ENCODE measurements around the gene ADCYAP1R1. TPM values are rescaled to one million over a fixed set of nuclear protein-coding genes. Genes with fewer than 3 reads are reported as not detected.

ADCYAP1R1 gene
- total RNA-seq, 1 donor from 2014 or later: 1.8 TPM

DNA sequence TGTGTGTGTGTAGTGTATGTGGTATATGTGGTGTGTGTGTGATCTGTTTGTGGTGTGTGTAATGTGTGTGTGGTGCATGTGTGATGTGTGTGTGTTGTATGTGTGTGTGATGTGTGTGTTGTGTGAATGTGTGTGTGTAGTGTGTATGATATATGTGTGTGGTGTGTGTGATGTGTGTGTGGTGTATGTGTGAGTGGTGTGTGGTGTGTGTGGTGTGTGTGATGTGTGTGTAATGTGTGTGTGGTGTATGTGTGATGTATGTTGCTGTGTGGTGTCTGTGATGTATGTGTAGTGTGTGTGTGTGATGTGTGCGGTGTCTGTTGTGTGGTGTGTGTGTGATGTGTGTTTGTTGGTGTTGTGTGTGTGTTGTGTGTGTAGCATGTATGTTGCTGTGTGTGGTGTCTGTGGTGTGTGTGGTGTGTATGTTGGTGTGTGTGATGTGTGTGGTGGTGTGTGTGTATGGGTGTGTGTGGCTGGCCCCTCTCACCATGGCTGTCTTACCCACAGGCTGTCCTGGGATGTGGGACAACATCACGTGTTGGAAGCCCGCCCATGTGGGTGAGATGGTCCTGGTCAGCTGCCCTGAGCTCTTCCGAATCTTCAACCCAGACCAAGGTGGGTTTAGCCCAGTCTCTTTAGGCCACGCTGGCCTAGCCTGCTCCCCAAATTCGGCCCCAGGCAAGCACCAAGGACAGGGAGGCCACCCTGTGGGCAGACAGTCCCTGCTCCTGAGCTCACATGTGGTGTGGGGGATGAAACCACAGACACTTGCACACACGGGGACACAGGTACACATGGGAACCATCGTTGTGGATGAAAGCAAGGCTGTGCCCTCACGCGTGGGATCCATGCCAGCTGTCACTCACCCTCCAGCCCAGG, 25.6 kb downstream of the ADCYAP1R1 start:
- intact Hi-C loops (cut with DNase I): no loop called here
- H3K36me3 ChIP-seq: no peaks in the 10 kb centered on the region
- no peak overlapping the region for H3K27ac ChIP-seq
- H3K27me3 ChIP-seq: no peaks in the 10 kb centered on the region
- no peak overlapping the region for H3K4me3 ChIP-seq
- H3K9me3 ChIP-seq: no peaks in the 10 kb centered on the region
- H3K4me1 ChIP-seq: no peaks in the 10 kb centered on the region
- DNase-seq: peak; percentile 52
- no peak for ATAC-seq
- TF ChIP-seq, protein P1, sequence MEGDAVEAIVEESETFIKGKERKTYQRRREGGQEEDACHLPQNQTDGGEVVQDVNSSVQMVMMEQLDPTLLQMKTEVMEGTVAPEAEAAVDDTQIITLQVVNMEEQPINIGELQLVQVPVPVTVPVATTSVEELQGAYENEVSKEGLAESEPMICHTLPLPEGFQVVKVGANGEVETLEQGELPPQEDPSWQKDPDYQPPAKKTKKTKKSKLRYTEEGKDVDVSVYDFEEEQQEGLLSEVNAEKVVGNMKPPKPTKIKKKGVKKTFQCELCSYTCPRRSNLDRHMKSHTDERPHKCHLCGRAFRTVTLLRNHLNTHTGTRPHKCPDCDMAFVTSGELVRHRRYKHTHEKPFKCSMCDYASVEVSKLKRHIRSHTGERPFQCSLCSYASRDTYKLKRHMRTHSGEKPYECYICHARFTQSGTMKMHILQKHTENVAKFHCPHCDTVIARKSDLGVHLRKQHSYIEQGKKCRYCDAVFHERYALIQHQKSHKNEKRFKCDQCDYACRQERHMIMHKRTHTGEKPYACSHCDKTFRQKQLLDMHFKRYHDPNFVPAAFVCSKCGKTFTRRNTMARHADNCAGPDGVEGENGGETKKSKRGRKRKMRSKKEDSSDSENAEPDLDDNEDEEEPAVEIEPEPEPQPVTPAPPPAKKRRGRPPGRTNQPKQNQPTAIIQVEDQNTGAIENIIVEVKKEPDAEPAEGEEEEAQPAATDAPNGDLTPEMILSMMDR (IDR thresholded peaks at IDR 0.05): no peak

DNA sequence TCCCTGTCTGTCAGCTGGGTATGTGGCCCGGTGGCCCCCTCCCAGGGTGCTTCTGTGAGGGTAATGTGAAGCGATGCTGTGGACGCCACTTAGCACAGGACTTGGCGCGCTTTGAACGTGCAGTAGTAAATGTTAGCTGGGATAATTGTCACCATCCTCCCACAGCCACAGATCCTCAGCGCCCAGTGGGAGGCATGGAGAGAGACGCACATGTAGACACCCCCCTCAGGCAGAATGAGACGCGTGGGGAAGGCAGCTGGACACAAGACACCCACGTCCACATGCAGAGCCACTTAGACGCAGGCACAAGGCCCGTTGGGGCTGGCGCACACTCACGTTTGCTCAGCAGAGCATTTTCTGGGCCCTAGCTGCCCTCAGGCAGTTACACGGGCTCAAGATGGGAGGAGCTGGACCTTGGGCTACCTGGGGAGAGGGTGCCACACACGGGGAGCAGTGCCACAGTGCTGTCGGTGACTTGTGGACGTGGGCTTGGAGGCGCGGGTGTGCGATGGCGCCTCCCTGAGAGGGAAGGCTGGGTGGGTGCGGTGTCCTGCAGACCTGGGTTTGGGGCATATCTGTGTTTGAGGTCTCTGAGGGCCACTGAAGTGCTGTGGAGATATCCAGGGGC, 26.4 kb downstream of the ADCYAP1R1 start:
- Histone ChIP-seq H3K27ac (no peak overlapping the region), H3K9me3 (no peaks in the 10 kb centered on the region), H3K4me1 (no peaks in the 10 kb centered on the region), H3K4me3 (no peak overlapping the region), H3K27me3 (no peaks in the 10 kb centered on the region), H3K36me3 (no peaks in the 10 kb centered on the region)
- intact Hi-C loops (cut with DNase I): no loop called here
- DNase-seq (peak; percentile 56), ATAC-seq (no peak)
- TF ChIP-seq, protein P1 (IDR thresholded peaks at IDR 0.05): no peak

DNA sequence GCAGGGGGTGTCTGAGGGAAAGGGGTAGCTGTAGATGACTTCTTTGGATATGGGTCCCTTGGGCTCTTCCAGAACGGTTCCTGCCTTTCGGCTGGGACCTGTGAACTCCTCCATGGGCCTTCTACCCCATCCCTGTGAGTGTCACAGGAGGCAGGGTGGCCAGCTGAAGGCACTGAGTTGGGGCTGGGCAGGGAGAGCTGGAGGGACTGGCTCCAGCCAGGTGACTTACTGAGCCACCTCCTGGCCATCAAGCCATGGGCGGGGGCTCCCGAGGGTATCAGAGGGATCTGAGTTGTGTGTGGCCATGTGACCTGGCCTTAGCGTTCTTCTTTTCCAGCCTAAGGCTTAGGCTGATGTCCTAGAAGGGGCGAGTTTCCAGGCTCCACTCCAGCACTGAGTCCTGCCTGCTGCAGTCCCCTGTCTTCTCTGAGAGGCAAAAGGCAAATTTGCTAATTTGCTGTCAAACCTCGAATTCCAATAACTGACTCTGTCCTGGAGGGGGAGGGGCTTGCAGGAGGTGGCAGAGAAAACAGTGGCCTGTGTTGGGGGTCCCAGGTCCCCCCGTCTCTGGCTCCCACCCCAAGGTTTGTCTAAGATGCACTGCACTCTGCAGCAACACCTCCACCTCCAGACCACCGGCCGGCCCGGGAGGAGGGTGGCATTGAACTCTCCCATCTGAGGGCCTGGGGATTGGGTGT, 27.2 kb downstream of the ADCYAP1R1 start:
- intact Hi-C loops (cut with DNase I): no loop called here
- Histone ChIP-seq H3K27ac (no peak overlapping the region), H3K9me3 (no peaks in the 10 kb centered on the region), H3K36me3 (no peaks in the 10 kb centered on the region), H3K4me1 (no peaks in the 10 kb centered on the region), H3K4me3 (no peak overlapping the region), H3K27me3 (no peaks in the 10 kb centered on the region)
- TF ChIP-seq, protein P1 (IDR thresholded peaks at IDR 0.05): no peak
- DNase-seq (peak; percentile 53), ATAC-seq (no peak)

DNA sequence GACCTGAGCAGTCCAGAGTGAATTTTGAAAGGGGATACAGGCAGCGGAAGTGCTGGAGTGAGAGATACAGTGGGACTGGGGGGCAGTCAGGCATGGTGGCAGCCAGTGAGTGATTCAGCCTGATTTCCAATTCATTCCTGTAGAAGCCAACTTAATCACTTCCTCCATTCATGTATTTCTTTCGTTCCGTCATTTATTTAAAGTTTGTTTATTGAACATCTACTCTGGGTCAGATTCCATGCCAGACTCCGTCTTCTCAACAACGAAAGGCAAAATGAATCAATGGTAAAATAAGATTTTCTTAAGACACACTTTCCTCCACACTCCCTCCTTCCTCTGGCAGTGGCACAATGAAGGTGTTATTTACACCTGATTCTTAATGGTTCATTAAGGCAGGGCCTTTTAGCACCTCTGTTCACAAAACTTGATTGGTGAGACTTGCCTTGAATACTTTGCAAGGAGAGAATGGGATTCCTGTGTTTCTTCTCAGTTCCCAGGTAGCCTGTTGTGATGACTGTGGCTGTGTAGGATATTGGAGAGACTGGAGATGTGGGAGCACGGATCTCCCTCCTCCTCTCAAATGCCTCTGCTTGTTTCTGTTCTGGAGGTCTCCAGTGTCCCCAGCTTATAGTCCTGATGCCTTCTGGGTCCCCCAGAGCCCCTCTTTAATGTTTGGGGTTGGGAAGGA, 27.9 kb downstream of the ADCYAP1R1 start:
- no peak overlapping the region for H3K27ac ChIP-seq
- no peaks in the 10 kb centered on the region for H3K9me3 ChIP-seq
- H3K4me3 ChIP-seq: no peak overlapping the region
- TF ChIP-seq, protein P1 (IDR thresholded peaks at IDR 0.05): no peak
- ATAC-seq (no peak), DNase-seq (no peak)
- H3K4me1 ChIP-seq: no peaks in the 10 kb centered on the region
- intact Hi-C loops (cut with DNase I): no loop called here
- H3K36me3 ChIP-seq: no peaks in the 10 kb centered on the region
- H3K27me3 ChIP-seq: no peaks in the 10 kb centered on the region

DNA sequence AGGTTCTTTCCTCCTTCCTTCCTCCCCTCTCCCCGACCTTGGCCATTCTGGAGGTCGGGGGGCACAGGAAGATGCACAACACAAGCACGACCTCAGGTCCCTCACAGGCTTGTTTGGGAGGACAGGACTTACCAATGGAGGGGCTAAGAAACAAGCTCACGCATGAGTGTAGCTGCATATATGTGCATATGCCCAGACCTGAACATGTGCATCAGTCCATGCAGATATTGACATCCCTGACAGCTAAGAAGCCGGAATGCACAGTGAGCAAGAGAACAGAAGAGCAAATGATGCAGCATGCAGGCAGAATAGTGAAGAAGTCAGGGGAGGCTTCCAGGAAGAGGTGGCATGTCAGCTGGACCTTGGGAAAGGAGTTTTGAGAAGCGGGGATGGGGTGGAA, 28.7 kb downstream of the ADCYAP1R1 start:
- H3K27ac ChIP-seq: no peak overlapping the region
- peak; percentile 46 for DNase-seq
- H3K9me3 ChIP-seq: no peaks in the 10 kb centered on the region
- no peaks in the 10 kb centered on the region for H3K4me1 ChIP-seq
- H3K27me3 ChIP-seq: no peaks in the 10 kb centered on the region
- ATAC-seq: no peak
- H3K36me3 ChIP-seq: no peaks in the 10 kb centered on the region
- TF ChIP-seq, protein P1 (IDR thresholded peaks at IDR 0.05): no peak
- no peak overlapping the region for H3K4me3 ChIP-seq
- intact Hi-C loops (cut with DNase I): no loop called here

Measured in upper lobe of right lung (tissue), 1 donor.